ENCODE results near the gene TMEM17. TPM values are rescaled to one million over a fixed set of nuclear protein-coding genes. Genes with fewer than 3 reads are reported as not detected.

TMEM17 gene
- total RNA-seq, 6 donors from 2014 or later = 1.0 to 4.7 (median 2.2) TPM

- no peaks in the 10 kb centered on the region for H3K27me3 ChIP-seq
- WGBS, 2 donors = 87 to 92% methylated on average over 4 of the region's 4 CpGs
- H3K9me3 ChIP-seq = no peaks in the 10 kb centered on the region
- TF ChIP-seq EP300 (IDR thresholded peaks at IDR 0.05) (no peak), POLR2AphosphoS5 (IDR thresholded peaks at IDR 0.05) (no peak), POLR2A (IDR thresholded peaks at IDR 0.05) (no peak)
- TF ChIP-seq, protein P1, sequence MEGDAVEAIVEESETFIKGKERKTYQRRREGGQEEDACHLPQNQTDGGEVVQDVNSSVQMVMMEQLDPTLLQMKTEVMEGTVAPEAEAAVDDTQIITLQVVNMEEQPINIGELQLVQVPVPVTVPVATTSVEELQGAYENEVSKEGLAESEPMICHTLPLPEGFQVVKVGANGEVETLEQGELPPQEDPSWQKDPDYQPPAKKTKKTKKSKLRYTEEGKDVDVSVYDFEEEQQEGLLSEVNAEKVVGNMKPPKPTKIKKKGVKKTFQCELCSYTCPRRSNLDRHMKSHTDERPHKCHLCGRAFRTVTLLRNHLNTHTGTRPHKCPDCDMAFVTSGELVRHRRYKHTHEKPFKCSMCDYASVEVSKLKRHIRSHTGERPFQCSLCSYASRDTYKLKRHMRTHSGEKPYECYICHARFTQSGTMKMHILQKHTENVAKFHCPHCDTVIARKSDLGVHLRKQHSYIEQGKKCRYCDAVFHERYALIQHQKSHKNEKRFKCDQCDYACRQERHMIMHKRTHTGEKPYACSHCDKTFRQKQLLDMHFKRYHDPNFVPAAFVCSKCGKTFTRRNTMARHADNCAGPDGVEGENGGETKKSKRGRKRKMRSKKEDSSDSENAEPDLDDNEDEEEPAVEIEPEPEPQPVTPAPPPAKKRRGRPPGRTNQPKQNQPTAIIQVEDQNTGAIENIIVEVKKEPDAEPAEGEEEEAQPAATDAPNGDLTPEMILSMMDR (IDR thresholded peaks at IDR 0.05) = no peak
- H3K4me3 ChIP-seq = no peak overlapping the region
- peaks cover 0 to 32% (median 17%) of the 10 kb centered on the region in 4 donors for H3K4me1 ChIP-seq
- ATAC-seq (ENCODE audit: low FRiP score in 2 of 2) (no peak), DNase-seq (no peak)
- H3K36me3 ChIP-seq = no peaks in the 10 kb centered on the region
- no peak overlapping the region for H3K27ac ChIP-seq
These were observed 40.8 kb downstream of the TMEM17 start for GRCh38 chr2:62465039-62465740.

DNA sequence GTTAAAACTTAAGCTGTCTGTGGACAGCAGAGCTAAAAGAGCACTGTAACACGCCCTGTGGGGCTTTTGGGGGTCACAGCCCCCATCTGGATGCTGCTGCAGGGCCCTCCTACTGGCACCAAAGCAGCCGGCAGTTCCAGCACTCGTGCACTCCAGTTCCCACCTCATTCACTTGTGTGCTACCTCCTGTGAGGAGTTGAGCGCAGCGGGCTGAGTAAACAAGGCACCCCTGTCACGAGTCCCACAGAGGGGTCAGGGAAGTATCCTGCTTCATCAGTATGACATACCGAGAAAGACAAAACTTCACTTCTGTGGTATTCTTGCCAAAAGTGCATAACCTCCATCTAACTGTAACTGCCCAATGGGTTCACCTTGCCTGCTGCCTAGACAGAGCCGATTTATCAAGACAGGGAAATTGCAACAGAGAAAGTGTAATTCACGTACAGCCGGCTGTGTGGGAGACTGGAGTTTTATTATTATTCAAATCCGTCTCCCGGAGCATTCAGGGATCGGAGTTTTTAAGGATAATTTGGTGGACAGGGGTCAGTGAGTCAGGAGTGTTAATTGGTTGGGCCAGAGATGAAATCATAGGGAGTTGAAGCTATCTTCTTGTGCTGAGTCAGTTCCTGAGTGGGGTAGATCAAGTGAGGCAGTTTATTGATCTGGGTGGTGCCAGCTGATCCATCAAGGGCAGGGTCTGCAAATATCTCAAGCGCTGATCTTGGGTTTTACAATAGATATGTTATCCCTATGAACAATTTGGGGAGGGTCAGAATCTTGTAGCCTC is 41.6 kb downstream of the TMEM17 start:
- ATAC-seq (ENCODE audit: low FRiP score in 2 of 2) (no peak), DNase-seq (no peak)
- Histone ChIP-seq H3K36me3 (no peaks in the 10 kb centered on the region), H3K4me1 (peaks cover 0 to 26% (median 14%) of the 10 kb centered on the region in 4 donors), H3K9me3 (no peaks in the 10 kb centered on the region), H3K27me3 (no peaks in the 10 kb centered on the region), H3K27ac (no peak overlapping the region), H3K4me3 (no peak overlapping the region)
- TF ChIP-seq, protein P1 (IDR thresholded peaks at IDR 0.05) = no peak
- TF ChIP-seq POLR2A (IDR thresholded peaks at IDR 0.05) = no peak
- no peak for TF ChIP-seq POLR2AphosphoS5 (IDR thresholded peaks at IDR 0.05)
- WGBS, 2 donors = 91 to 93% methylated on average over 14 of the region's 14 CpGs

GRCh38 chr2:62462211-62462610 is 43.8 kb downstream of the TMEM17 start:
- no peak for ATAC-seq (ENCODE audit: low FRiP score in 2 of 2)
- Histone ChIP-seq H3K27me3 (no peaks in the 10 kb centered on the region), H3K4me3 (no peak overlapping the region), H3K36me3 (no peaks in the 10 kb centered on the region), H3K27ac (no peak overlapping the region), H3K4me1 (peaks cover 6 to 22% (median 12%) of the 10 kb centered on the region in 4 donors), H3K9me3 (no peaks in the 10 kb centered on the region)
- no peak for DNase-seq
- TF ChIP-seq POLR2AphosphoS5 (IDR thresholded peaks at IDR 0.05) (no peak), POLR2A (IDR thresholded peaks at IDR 0.05) (no peak), EP300 (IDR thresholded peaks at IDR 0.05) (no peak)
- TF ChIP-seq, protein P1 (IDR thresholded peaks at IDR 0.05) = no peak
- 84 to 93% methylated on average over 2 of the region's 2 CpGs for WGBS, 2 donors

DNA sequence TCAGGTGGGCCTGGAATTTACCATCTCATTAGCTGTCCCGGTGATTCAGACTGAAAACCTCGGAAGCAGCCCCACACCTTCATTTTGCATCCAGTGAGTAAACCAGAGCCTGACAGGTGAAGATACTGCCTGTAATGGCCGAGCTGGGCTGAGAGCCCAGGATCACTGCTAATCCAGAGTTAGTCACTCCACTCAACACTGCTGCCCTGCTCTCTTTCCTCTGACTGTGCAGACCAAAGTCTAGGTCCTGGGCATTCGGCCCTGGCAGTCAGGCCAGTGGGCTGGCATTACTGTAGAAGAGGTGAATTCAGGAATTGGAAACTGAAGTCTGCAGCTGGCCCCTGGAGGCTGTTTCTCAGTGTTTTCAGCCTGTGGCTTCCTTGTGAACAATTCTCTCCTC is 44.3 kb downstream of the TMEM17 start:
- no peaks in the 10 kb centered on the region for H3K36me3 ChIP-seq
- ATAC-seq (ENCODE audit: low FRiP score in 2 of 2) (no peak), DNase-seq (no peak)
- TF ChIP-seq POLR2A (IDR thresholded peaks at IDR 0.05) (no peak), EP300 (IDR thresholded peaks at IDR 0.05) (no peak), POLR2AphosphoS5 (IDR thresholded peaks at IDR 0.05) (no peak)
- TF ChIP-seq, protein P1 (IDR thresholded peaks at IDR 0.05) = no peak
- H3K27ac ChIP-seq = no peak overlapping the region
- no peaks in the 10 kb centered on the region for H3K9me3 ChIP-seq
- no peak overlapping the region for H3K4me3 ChIP-seq
- WGBS, 2 donors = 83% methylated on average over 4 of the region's 4 CpGs; no CpG with 5 or more reads in 1 of the 2 donors
- peaks cover 8 to 24% (median 11%) of the 10 kb centered on the region in 4 donors for H3K4me1 ChIP-seq
- no peaks in the 10 kb centered on the region for H3K27me3 ChIP-seq
